ENCODE data around the gene PSD.

PSD gene

GRCh38 chr10:102437515-102437914 lies 18.9 kb upstream of the PSD start:
- DNase-seq = no peak

- no peak for DNase-seq
Observed at GRCh38 chr10:102436312-102436711, 17.7 kb upstream of the PSD start.

- peak; percentile 72 for DNase-seq
Observed at GRCh38 chr10:102435529-102436233, 17.1 kb upstream of the PSD start.

- no peak for DNase-seq
Observed at GRCh38 chr10:102435133-102435497, 16.5 kb upstream of the PSD start.

GRCh38 chr10:102434394-102435132 lies 16.0 kb upstream of the PSD start:
- DNase-seq = no peak

GRCh38 chr10:102433619-102434046 lies 15.0 kb upstream of the PSD start:
- no peak for DNase-seq

GRCh38 chr10:102432162-102432950 lies 13.8 kb upstream of the PSD start, which contains the start of gene CUEDC2:
TSS of gene CUEDC2 (minus strand) at chr10:102432574. CDS start at chr10:102425188, 7,386 bp downstream.
- DNase-seq = peak; percentile 100

- no peak for DNase-seq
Observed at GRCh38 chr10:102431452-102432124, 13.0 kb upstream of the PSD start.

- DNase-seq = no peak
Observed at GRCh38 chr10:102429468-102429867, 10.9 kb upstream of the PSD start.

GRCh38 chr10:102426803-102427287 lies 8.3 kb upstream of the PSD start:
- no peak for DNase-seq

- no peak for DNase-seq
Observed at GRCh38 chr10:102425444-102425843, 6.9 kb upstream of the PSD start.

- no peak for DNase-seq
Observed at GRCh38 chr10:102424916-102425315, 6.3 kb upstream of the PSD start.

- DNase-seq = no peak
Observed at GRCh38 chr10:102424145-102424544, 5.6 kb upstream of the PSD start.

GRCh38 chr10:102423372-102423968 lies 4.9 kb upstream of the PSD start:
- DNase-seq = no peak

GRCh38 chr10:102422545-102423129 lies 4.1 kb upstream of the PSD start:
- DNase-seq = peak; percentile 75

GRCh38 chr10:102421757-102422512 lies 3.4 kb upstream of the PSD start:
- peak; percentile 45 for DNase-seq

- no peak for DNase-seq
Observed at GRCh38 chr10:102421507-102421756, 2.8 kb upstream of the PSD start.

GRCh38 chr10:102420714-102421506 lies 2.3 kb upstream of the PSD start, which contains the start of gene FBXL15:
TSS of gene FBXL15 (plus strand) at chr10:102420836. CDS start at chr10:102421130, 294 bp downstream.
- peak; percentile 99 for DNase-seq

- peak; percentile 35 for DNase-seq
Observed at GRCh38 chr10:102420181-102420713, 1.7 kb upstream of the PSD start.
